Neuronal stem cell (in vitro differentiated cells): ENCODE results near the gene IQCE.

Source experiments
- DNase-seq: peaks from one replicate; pipeline ENCODE4 v3.0.0-alpha.2; 2013; ENCODE audit warnings: low spot score
- H2AFZ ChIP-seq: one replicate; pipeline ENCODE4 v1.6.1; 2013; ENCODE audit warnings: mild to moderate bottlenecking, low read length, inconsistent platforms
- H2AK5ac ChIP-seq: 2 replicates; pipeline ENCODE4 v1.6.1; 2013; ENCODE audit warnings: low read depth, mild to moderate bottlenecking, inconsistent platforms, low read length, moderate library complexity, mixed read lengths
- H2BK120ac ChIP-seq: 2 replicates; pipeline ENCODE4 v1.6.1; 2013; ENCODE audit warnings: low read depth, mild to moderate bottlenecking, inconsistent platforms, low read length, moderate library complexity, mixed read lengths
- H2BK12ac ChIP-seq: one replicate; pipeline ENCODE4 v1.6.1; 2013; ENCODE audit warnings: low read length, inconsistent platforms
- H2BK15ac ChIP-seq: 2 replicates; pipeline ENCODE4 v1.6.1; 2013; ENCODE audit warnings: mild to moderate bottlenecking, low read length, inconsistent platforms, mixed read lengths
- H2BK5ac ChIP-seq: one replicate; pipeline ENCODE4 v1.6.1; 2013; ENCODE audit warnings: inconsistent platforms, mild to moderate bottlenecking, low read length, moderate library complexity
- H3K14ac ChIP-seq: one replicate; pipeline ENCODE4 v1.6.1; 2013; ENCODE audit warnings: low read length, inconsistent platforms
- H3K18ac ChIP-seq: 2 replicates; pipeline ENCODE4 v1.6.1; 2013; ENCODE audit warnings: low read length, inconsistent platforms
- H3K23ac ChIP-seq: 2 replicates; pipeline ENCODE4 v1.6.1; 2013; ENCODE audit warnings: low read depth, mild to moderate bottlenecking, mixed read lengths, low read length, inconsistent platforms; ENCODE audit not compliant: poor library complexity
- H3K27ac ChIP-seq: replicated peaks from 3 replicates; pipeline ENCODE4 v1.5.1; 2013; ENCODE audit warnings: low read length, inconsistent platforms
- H3K27me3 ChIP-seq, 3 experiments: 2 replicates each; pipeline ENCODE4 v1.6.1; 2013; ENCODE audit warnings: low read length in 3 of 3, mild to moderate bottlenecking in 2 of 3, inconsistent platforms in 1 of 3, low read depth in 1 of 3, mixed read lengths in 1 of 3, moderate library complexity in 1 of 3; ENCODE audit not compliant: control insufficient read depth in 3 of 3, insufficient read depth in 3 of 3
- H3K36me3 ChIP-seq, 2 donors: replicated peaks in 1 of 2; 2 replicates each; pipeline ENCODE4 v1.6.1; 2013; ENCODE audit warnings: low read length in 2 of 2; ENCODE audit not compliant: control insufficient read depth in 2 of 2, insufficient read depth in 2 of 2
- H3K4ac ChIP-seq: 2 replicates; pipeline ENCODE4 v1.6.1; 2013; ENCODE audit warnings: inconsistent platforms, mild to moderate bottlenecking, low read length, moderate library complexity
- H3K4me1 ChIP-seq, 2 donors: 1 replicate in 1 of 2; 2 replicates in 1 of 2; pipeline ENCODE4 v1.6.1; 2013; ENCODE audit warnings: low read length in 2 of 2, low read depth in 1 of 2; ENCODE audit not compliant: control insufficient read depth in 2 of 2, insufficient read depth in 1 of 2
- H3K4me2 ChIP-seq: one replicate; pipeline ENCODE4 v1.6.1; 2013; ENCODE audit warnings: mild to moderate bottlenecking, low read length, inconsistent platforms; ENCODE audit not compliant: insufficient read depth, poor library complexity, severe bottlenecking
- H3K4me3 ChIP-seq, 2 donors: 2 replicates each; pipeline ENCODE4 v1.5.1; 2013; ENCODE audit warnings: low read length in 2 of 2, mild to moderate bottlenecking in 2 of 2, inconsistent platforms in 1 of 2, moderate library complexity in 1 of 2
- H3K79me1 ChIP-seq: one replicate; pipeline ENCODE4 v1.6.1; 2013; ENCODE audit warnings: low read depth, mild to moderate bottlenecking, inconsistent platforms, low read length, moderate library complexity
- H3K9ac ChIP-seq: one replicate; pipeline ENCODE4 v1.6.1; 2013; ENCODE audit warnings: mild to moderate bottlenecking, low read depth, low read length, inconsistent platforms; ENCODE audit not compliant: poor library complexity
- H3K9me3 ChIP-seq, 2 donors: replicated peaks in 1 of 2; 2 replicates each; pipeline versions ENCODE3 to v1.6.1; 2013; ENCODE audit warnings: low read length in 2 of 2, mild to moderate bottlenecking in 2 of 2, inconsistent platforms in 1 of 2, low read depth in 1 of 2, mixed read lengths in 1 of 2, moderate library complexity in 1 of 2; ENCODE audit not compliant: control insufficient read depth in 2 of 2, insufficient read depth in 1 of 2
- H4K8ac ChIP-seq: one replicate; pipeline ENCODE4 v1.6.1; 2013; ENCODE audit warnings: low read depth, mild to moderate bottlenecking, inconsistent platforms, low read length, moderate library complexity
- H4K91ac ChIP-seq: one replicate; pipeline ENCODE4 v1.6.1; 2013; ENCODE audit warnings: low read length, low read depth, mild to moderate bottlenecking, inconsistent platforms; ENCODE audit not compliant: poor library complexity
- WGBS, 2 donors: extraction: QIAGEN DNeasy Blood & Tissue Kit; methylation state at CpG; one replicate each; pipeline ENCODE4 v1.1.7; 2013; ENCODE audit warnings: missing lambda C conversion rate in 2 of 2, mixed read lengths in 1 of 2; ENCODE audit not compliant: insufficient read length in 2 of 2, insufficient replicate concordance in 1 of 2; ENCODE audit errors: extremely low coverage in 2 of 2; 5-methylcytosine and 5-hydroxymethylcytosine counted together

The IQCE gene

GRCh38 chr7:2570021-2570420 lies 11.2 kb downstream of the IQCE start:
- Histone ChIP-seq H2AK5ac (no peak overlapping the region), H3K18ac (peak overlapping the region; percentile 5), H3K4me1 (peaks cover 23 to 27% of the 10 kb centered on the region in 2 donors), H3K4me3 (no peak overlapping the region), H3K4ac (no peak overlapping the region), H3K23ac (no peak overlapping the region), H3K36me3 (peaks cover 3 to 29% of the 10 kb centered on the region in 2 donors), H3K9ac (no peak overlapping the region), H4K91ac (no peak overlapping the region), H2BK120ac (no peak overlapping the region), H2AFZ (no peak overlapping the region), H2BK5ac (no peak overlapping the region), H2BK15ac (no peak overlapping the region), H3K79me1 (peaks cover 1% of the 10 kb centered on the region), H3K4me2 (no peak overlapping the region), H2BK12ac (no peak overlapping the region), H3K9me3 (no peaks in the 10 kb centered on the region), H3K27ac (no peak overlapping the region), H3K27me3 (no peaks in the 10 kb centered on the region), H3K14ac (peak overlapping the region; percentile 39), H4K8ac (no peak overlapping the region)
- no CpG with 5 or more reads among the region's 16 CpGs for WGBS, 2 donors
- DNase-seq = no peak

- WGBS, 2 donors = no CpG with 5 or more reads among the region's 15 CpGs
- no peak overlapping the region for H2BK120ac ChIP-seq
- no peak overlapping the region for H2AFZ ChIP-seq
- H2AK5ac ChIP-seq = no peak overlapping the region
- no peak overlapping the region for H3K4me2 ChIP-seq
- peaks cover 1% of the 10 kb centered on the region for H3K79me1 ChIP-seq
- no peak overlapping the region for H3K4ac ChIP-seq
- no peak overlapping the region for H3K4me3 ChIP-seq
- H3K4me1 ChIP-seq = peaks cover 20 to 33% of the 10 kb centered on the region in 2 donors
- H3K14ac ChIP-seq = no peak overlapping the region
- no peak overlapping the region for H3K9ac ChIP-seq
- H2BK15ac ChIP-seq = no peak overlapping the region
- no peak overlapping the region for H3K18ac ChIP-seq
- no peaks in the 10 kb centered on the region for H3K9me3 ChIP-seq
- no peaks in the 10 kb centered on the region for H3K27me3 ChIP-seq
- no peak overlapping the region for H4K91ac ChIP-seq
- no peak overlapping the region for H2BK5ac ChIP-seq
- H3K23ac ChIP-seq = no peak overlapping the region
- no peak overlapping the region for H3K27ac ChIP-seq
- no peak for DNase-seq
- no peak overlapping the region for H2BK12ac ChIP-seq
- H3K36me3 ChIP-seq = peaks cover 3 to 29% of the 10 kb centered on the region in 2 donors
- no peak overlapping the region for H4K8ac ChIP-seq
Observed at GRCh38 chr7:2571409-2571808, 12.6 kb downstream of the IQCE start.

- Histone ChIP-seq H2AFZ (no peak overlapping the region), H3K9ac (no peak overlapping the region), H3K23ac (no peak overlapping the region), H2BK5ac (no peak overlapping the region), H2AK5ac (no peak overlapping the region), H2BK12ac (no peak overlapping the region), H3K14ac (no peak overlapping the region), H4K8ac (no peak overlapping the region), H3K9me3 (no peaks in the 10 kb centered on the region), H2BK120ac (no peak overlapping the region), H3K4me1 (peaks cover 12 to 28% of the 10 kb centered on the region in 2 donors), H2BK15ac (no peak overlapping the region), H3K4ac (no peak overlapping the region), H3K18ac (no peak overlapping the region), H3K27ac (no peak overlapping the region), H3K4me2 (no peak overlapping the region), H3K27me3 (no peaks in the 10 kb centered on the region), H3K79me1 (peaks cover 1% of the 10 kb centered on the region), H3K36me3 (peaks cover 3 to 29% of the 10 kb centered on the region in 2 donors), H3K4me3 (no peak overlapping the region), H4K91ac (no peak overlapping the region)
- WGBS, 2 donors = no CpG with 5 or more reads among the region's 22 CpGs
- DNase-seq = no peak
Observed at GRCh38 chr7:2572101-2572842, 13.5 kb downstream of the IQCE start.

GRCh38 chr7:2573761-2574160 lies 15.0 kb downstream of the IQCE start:
- H3K79me1 ChIP-seq = peaks cover 1% of the 10 kb centered on the region
- H2BK120ac ChIP-seq = no peak overlapping the region
- H4K91ac ChIP-seq = no peak overlapping the region
- H2AFZ ChIP-seq = no peak overlapping the region
- no peak overlapping the region for H2BK12ac ChIP-seq
- DNase-seq = no peak
- no peaks in the 10 kb centered on the region for H3K9me3 ChIP-seq
- no peak overlapping the region for H3K9ac ChIP-seq
- no peak overlapping the region for H3K14ac ChIP-seq
- H3K4me3 ChIP-seq = no peak overlapping the region
- no peaks in the 10 kb centered on the region for H3K27me3 ChIP-seq
- no peak overlapping the region for H3K23ac ChIP-seq
- peaks cover 5 to 35% of the 10 kb centered on the region in 2 donors for H3K36me3 ChIP-seq
- no CpG with 5 or more reads among the region's 9 CpGs for WGBS, 2 donors
- no peak overlapping the region for H2BK15ac ChIP-seq
- no peak overlapping the region for H3K4ac ChIP-seq
- peaks cover 9 to 19% of the 10 kb centered on the region in 2 donors for H3K4me1 ChIP-seq
- H3K4me2 ChIP-seq = no peak overlapping the region
- no peak overlapping the region for H3K18ac ChIP-seq
- H2BK5ac ChIP-seq = no peak overlapping the region
- H4K8ac ChIP-seq = no peak overlapping the region
- H2AK5ac ChIP-seq = no peak overlapping the region
- no peak overlapping the region for H3K27ac ChIP-seq
